ENCODE results near the gene PTPRD. TPM values are rescaled to one million over a fixed set of nuclear protein-coding genes. Genes with fewer than 3 reads are reported as not detected.

Gene PTPRD
- total and polyA plus RNA-seq, 2 experiments from 2014 or later: 11.5 to 58.0 TPM

DNA sequence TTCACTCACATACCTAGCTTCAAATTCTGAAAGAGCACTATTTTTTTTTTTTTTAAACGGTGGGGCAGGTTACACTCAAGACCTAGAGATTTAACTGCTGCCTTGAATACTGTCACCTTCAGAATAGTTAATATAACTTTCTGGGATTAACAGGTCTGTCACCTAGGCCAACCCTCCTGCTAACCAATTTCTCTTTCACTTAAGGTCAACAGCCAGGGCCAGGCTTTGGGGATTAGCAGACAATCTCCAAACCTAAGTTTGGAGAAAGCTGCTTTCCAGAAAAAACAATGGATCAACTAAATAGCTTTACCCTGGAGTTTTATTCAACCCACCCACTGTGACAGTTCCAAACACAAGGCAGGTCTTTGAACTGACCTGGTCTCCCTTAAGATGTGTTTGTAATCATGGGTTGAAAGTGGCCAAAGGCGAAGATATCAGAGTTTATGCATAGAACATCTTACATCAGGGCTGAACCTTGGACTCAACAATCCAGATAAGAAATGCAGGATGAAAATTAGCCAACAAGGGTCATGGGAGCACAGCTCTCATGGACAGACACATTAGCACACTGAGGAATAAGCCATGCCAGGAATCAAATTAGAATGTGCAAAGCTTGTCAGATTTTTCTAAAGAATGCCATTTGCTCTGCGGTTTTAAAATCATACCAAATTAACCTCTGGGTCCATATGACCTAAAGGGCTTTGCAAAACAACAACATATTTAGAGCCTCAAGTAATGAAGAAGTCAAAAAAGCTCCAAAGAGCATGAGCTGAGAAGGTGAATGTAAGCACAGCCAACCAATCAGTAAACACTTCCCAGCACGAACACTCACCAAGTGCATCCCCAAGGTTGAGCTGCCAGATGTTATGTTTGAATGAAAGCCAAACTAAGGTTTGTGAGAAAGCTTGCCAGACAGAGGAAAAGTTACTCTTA is 2274.7 kb downstream of the PTPRD start:
- Histone ChIP-seq H3K9me2 (ENCODE audit: insufficient read depth) (no peaks in the 10 kb centered on the region), H3F3A (replicated peaks; ENCODE audit: low read depth) (no peaks in the 10 kb centered on the region), H3K4me1 (ENCODE audit: insufficient read depth) (no peaks in the 10 kb centered on the region), H3K4me2 (no peak overlapping the region), H4K20me1 (replicated peaks; ENCODE audit: insufficient read depth) (0 out of 2 replicates have a peak, but pooled peaks cover 2% of the 10 kb centered on the region), H2AFZ (no peak overlapping the region), H3K36me3 (ENCODE audit: insufficient read depth) (no peaks in the 10 kb centered on the region; the same call in 1 of the 2 replicates), H3K4me3 (no peak overlapping the region), H3K27me3 (ENCODE audit: insufficient read depth) (no peaks in the 10 kb centered on the region), H3K27ac (ENCODE audit: low read depth) (no peak overlapping the region), H3K79me2 (replicated peaks; ENCODE audit: insufficient read depth) (no peaks in the 10 kb centered on the region)
- Mint-ChIP-seq H3K4me3 (no peak overlapping the region), H3K27ac (no peak overlapping the region), H3K4me1 (no peaks in the 10 kb centered on the region), H3K27me3 (ENCODE audit: insufficient read depth, low read depth, poor library complexity) (no peaks in the 10 kb centered on the region), H3K9me3 (no peaks in the 10 kb centered on the region), H3K36me3 (ENCODE audit: low read depth) (no peaks in the 10 kb centered on the region)
- DNase-seq (ENCODE audit: low spot score) (no peak), ATAC-seq (no peak)
- TF ChIP-seq POLR2AphosphoS5 (IDR thresholded peaks at IDR 0.05; ENCODE audit: low read depth) (no peak), EZH2phosphoT487 (IDR thresholded peaks at IDR 0.05; ENCODE audit: unreplicated experiment) (no peak), ZNF331 (CRISPR knock-in tag; IDR thresholded peaks at IDR 0.05; ENCODE audit: low read depth) (no peak), JUNB (IDR thresholded peaks at IDR 0.05; ENCODE audit: unreplicated experiment) (no peak), EZH2 (IDR thresholded peaks at IDR 0.05; ENCODE audit: low read depth, unreplicated experiment) (no peak), STAT1 (IDR thresholded peaks at IDR 0.05; ENCODE audit: unreplicated experiment) (no peak), NANOG (IDR thresholded peaks at IDR 0.05; ENCODE audit: borderline replicate concordance) (no peak), ZNF114 (CRISPR knock-in tag; IDR thresholded peaks at IDR 0.05) (no peak), CREB1 (CRISPR knock-in tag; IDR thresholded peaks at IDR 0.05; ENCODE audit: low read depth) (no peak)
- TF ChIP-seq, protein P1, sequence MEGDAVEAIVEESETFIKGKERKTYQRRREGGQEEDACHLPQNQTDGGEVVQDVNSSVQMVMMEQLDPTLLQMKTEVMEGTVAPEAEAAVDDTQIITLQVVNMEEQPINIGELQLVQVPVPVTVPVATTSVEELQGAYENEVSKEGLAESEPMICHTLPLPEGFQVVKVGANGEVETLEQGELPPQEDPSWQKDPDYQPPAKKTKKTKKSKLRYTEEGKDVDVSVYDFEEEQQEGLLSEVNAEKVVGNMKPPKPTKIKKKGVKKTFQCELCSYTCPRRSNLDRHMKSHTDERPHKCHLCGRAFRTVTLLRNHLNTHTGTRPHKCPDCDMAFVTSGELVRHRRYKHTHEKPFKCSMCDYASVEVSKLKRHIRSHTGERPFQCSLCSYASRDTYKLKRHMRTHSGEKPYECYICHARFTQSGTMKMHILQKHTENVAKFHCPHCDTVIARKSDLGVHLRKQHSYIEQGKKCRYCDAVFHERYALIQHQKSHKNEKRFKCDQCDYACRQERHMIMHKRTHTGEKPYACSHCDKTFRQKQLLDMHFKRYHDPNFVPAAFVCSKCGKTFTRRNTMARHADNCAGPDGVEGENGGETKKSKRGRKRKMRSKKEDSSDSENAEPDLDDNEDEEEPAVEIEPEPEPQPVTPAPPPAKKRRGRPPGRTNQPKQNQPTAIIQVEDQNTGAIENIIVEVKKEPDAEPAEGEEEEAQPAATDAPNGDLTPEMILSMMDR (conservative IDR thresholded peaks at IDR 0.05; ENCODE audit: low read depth in 2 of 2): no peak
- TF ChIP-seq, protein P2, sequence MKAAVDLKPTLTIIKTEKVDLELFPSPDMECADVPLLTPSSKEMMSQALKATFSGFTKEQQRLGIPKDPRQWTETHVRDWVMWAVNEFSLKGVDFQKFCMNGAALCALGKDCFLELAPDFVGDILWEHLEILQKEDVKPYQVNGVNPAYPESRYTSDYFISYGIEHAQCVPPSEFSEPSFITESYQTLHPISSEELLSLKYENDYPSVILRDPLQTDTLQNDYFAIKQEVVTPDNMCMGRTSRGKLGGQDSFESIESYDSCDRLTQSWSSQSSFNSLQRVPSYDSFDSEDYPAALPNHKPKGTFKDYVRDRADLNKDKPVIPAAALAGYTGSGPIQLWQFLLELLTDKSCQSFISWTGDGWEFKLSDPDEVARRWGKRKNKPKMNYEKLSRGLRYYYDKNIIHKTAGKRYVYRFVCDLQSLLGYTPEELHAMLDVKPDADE (IDR thresholded peaks at IDR 0.05): no peak
- TF ChIP-seq, protein P3, sequence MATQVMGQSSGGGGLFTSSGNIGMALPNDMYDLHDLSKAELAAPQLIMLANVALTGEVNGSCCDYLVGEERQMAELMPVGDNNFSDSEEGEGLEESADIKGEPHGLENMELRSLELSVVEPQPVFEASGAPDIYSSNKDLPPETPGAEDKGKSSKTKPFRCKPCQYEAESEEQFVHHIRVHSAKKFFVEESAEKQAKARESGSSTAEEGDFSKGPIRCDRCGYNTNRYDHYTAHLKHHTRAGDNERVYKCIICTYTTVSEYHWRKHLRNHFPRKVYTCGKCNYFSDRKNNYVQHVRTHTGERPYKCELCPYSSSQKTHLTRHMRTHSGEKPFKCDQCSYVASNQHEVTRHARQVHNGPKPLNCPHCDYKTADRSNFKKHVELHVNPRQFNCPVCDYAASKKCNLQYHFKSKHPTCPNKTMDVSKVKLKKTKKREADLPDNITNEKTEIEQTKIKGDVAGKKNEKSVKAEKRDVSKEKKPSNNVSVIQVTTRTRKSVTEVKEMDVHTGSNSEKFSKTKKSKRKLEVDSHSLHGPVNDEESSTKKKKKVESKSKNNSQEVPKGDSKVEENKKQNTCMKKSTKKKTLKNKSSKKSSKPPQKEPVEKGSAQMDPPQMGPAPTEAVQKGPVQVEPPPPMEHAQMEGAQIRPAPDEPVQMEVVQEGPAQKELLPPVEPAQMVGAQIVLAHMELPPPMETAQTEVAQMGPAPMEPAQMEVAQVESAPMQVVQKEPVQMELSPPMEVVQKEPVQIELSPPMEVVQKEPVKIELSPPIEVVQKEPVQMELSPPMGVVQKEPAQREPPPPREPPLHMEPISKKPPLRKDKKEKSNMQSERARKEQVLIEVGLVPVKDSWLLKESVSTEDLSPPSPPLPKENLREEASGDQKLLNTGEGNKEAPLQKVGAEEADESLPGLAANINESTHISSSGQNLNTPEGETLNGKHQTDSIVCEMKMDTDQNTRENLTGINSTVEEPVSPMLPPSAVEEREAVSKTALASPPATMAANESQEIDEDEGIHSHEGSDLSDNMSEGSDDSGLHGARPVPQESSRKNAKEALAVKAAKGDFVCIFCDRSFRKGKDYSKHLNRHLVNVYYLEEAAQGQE (IDR thresholded peaks at IDR 0.05; ENCODE audit: unreplicated experiment): no peak
- TF ChIP-seq, protein P4, sequence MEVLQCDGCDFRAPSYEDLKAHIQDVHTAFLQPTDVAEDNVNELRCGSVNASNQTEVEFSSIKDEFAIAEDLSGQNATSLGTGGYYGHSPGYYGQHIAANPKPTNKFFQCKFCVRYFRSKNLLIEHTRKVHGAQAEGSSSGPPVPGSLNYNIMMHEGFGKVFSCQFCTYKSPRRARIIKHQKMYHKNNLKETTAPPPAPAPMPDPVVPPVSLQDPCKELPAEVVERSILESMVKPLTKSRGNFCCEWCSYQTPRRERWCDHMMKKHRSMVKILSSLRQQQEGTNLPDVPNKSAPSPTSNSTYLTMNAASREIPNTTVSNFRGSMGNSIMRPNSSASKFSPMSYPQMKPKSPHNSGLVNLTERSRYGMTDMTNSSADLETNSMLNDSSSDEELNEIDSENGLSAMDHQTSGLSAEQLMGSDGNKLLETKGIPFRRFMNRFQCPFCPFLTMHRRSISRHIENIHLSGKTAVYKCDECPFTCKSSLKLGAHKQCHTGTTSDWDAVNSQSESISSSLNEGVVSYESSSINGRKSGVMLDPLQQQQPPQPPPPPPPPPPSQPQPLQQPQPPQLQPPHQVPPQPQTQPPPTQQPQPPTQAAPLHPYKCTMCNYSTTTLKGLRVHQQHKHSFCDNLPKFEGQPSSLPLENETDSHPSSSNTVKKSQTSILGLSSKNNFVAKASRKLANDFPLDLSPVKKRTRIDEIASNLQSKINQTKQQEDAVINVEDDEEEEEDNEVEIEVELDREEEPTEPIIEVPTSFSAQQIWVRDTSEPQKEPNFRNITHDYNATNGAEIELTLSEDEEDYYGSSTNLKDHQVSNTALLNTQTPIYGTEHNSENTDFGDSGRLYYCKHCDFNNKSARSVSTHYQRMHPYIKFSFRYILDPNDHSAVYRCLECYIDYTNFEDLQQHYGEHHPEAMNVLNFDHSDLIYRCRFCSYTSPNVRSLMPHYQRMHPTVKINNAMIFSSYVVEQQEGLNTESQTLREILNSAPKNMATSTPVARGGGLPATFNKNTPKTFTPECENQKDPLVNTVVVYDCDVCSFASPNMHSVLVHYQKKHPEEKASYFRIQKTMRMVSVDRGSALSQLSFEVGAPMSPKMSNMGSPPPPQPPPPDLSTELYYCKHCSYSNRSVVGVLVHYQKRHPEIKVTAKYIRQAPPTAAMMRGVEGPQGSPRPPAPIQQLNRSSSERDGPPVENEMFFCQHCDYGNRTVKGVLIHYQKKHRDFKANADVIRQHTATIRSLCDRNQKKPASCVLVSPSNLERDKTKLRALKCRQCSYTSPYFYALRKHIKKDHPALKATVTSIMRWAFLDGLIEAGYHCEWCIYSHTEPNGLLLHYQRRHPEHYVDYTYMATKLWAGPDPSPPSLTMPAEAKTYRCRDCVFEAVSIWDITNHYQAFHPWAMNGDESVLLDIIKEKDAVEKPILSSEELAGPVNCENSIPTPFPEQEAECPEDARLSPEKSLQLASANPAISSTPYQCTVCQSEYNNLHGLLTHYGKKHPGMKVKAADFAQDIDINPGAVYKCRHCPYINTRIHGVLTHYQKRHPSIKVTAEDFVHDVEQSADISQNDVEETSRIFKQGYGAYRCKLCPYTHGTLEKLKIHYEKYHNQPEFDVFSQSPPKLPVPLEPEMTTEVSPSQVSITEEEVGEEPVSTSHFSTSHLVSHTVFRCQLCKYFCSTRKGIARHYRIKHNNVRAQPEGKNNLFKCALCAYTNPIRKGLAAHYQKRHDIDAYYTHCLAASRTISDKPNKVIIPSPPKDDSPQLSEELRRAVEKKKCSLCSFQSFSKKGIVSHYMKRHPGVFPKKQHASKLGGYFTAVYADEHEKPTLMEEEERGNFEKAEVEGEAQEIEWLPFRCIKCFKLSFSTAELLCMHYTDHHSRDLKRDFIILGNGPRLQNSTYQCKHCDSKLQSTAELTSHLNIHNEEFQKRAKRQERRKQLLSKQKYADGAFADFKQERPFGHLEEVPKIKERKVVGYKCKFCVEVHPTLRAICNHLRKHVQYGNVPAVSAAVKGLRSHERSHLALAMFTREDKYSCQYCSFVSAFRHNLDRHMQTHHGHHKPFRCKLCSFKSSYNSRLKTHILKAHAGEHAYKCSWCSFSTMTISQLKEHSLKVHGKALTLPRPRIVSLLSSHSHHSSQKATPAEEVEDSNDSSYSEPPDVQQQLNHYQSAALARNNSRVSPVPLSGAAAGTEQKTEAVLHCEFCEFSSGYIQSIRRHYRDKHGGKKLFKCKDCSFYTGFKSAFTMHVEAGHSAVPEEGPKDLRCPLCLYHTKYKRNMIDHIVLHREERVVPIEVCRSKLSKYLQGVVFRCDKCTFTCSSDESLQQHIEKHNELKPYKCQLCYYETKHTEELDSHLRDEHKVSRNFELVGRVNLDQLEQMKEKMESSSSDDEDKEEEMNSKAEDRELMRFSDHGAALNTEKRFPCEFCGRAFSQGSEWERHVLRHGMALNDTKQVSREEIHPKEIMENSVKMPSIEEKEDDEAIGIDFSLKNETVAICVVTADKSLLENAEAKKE (CRISPR knock-in tag; IDR thresholded peaks at IDR 0.05): no peak
